Stimulated activated naive CD4-positive, alpha-beta T cell treated with Interleukin-2 at 50 U/mL for 16 hours (primary cell): Measurements from ENCODE around the gene LHPP.

Source experiments
- DNase-seq: peaks from one replicate; lab custom pipeline; 2025; lab: John Stamatoyannopoulos, UW

LHPP gene

DNA sequence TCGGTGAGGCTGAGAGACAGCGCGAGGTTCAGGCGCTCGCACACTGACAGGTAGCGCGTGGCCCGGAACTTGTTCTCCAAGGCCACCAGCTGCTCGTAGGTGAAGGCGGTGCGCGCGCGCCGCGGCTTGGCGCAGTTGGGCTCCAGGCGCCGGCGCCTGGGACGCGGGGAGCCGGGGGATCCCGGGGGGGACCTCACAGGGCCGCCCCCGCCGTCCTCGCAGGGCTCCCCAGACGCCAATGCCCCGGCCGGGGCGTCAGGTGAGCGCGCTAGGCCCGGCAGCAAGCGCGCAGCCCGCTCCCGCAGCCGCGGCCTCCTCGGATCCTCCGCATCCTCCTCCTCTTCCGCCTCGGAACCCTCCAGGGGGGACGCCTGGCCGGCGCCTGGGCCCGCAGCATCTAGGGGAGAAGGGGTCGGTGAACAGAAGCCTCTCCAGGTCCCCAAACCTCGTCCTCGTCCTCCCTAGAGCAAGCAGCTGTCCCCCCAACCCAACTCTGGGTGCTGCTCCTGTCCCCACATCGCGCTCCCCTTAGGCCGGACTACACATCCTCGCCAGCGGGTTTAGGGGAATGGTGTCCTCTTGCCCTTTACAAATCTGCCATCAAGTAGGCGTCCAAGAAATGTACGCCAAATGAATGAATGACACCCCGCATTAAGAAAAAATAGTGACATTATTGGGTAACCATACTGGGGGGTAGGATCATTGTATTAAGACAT is 13.7 kb upstream of the LHPP start:
- DNase-seq: no peak

DNA sequence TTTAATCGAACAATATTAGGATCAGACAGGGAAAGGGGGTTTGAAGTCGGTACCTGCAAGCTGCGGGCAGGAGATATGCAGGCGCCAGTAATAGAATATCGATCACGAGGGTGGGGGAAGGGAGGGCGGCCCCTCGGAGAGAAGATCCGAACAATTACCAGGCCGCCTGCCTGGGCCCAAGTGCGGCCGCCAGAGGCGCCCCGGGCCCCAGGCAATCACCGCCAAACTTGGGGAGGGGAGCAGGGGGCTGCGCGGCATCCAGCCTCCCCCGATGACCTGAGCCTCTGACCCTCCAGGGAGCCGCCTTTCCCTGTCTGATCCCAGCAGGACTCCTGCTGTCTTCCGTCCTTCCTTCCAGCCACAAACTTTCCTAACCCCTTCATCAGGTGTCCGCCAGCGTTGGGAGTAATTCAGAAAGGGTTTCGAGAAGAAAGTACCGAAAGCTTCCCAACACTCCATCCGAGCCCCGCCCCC is 12.9 kb upstream of the LHPP start:
- no peak for DNase-seq

DNA sequence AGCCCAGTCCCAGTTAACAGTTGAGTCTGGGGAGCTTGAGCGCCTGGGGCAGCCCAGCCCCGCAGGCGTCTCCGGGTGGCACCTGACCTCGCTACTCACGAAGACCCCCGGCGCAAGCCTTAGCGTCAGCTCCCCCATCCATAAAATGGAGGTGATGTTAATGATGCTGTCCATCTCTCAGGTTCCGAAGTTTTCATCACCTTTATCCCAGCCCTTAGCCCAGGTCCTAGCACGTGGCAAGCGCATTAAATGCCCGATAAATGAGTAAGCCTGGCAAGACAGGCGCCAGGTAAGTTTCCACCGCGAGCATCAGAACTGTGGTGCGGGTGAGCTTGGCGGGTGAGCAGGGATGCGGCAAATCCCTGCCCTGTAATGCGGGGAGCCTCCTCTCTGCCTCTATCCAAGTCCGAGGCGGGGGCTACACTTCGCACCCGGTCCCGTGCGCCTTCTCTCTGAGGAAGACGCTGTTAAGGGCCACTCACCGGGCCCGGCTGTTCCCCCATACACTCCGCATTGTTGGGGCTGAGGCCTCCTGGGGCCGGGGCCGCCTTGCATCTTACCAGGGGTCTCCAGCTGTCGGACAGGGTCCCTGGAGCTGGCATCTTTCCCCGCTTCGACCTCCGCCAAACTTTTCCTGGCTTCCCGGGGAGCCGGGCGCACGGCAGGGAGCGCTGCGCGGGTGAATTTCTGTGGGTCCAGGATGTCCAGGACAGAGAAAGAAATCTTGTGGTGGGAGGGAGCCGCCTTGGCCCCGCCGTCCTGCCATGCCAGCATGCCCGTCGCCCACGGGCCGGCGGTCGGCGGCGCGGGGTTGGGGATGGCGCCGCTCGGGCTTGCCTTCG is 12.2 kb upstream of the LHPP start:
- DNase-seq: no peak

DNA sequence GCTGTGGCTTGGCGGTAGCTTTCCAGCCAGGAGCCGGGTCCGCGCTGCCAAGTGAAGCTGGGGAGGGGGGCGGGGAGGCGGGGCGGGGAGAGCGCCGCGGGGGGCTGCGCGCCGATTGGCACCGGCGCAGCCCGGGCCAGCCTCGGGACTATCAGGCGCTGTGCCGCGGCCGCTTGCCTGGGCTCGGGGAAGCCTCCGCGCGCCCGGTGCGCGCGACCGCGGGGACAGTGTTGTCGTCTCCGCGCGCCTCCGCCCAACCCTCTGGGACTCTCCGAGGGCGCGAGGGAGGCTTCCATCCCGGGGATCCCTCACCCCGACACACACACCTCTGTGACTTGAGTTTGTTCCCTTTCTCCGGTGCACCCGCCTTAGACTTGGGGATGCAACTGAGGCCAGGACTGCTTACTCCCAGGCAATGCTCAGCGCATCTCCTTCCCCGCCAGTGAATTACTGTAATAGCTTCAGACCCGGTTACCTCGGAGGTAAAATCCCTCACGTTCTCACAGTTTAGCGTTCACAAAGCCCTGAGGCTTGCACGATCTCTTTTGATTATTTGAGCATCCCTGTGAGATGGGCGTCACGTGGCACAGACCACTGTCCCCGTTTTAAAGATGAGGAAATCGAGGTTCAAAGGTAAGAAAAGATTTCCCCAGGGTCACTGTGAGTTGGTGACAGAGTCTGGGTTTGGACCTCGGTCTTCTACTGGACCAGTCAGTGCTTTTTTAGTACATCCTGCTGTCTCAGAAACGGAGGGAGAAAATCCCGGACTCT is 11.4 kb upstream of the LHPP start, which contains the start of gene NKX1-2:
Gene NKX1-2, minus strand, starts transcription at position 24 of the 771 bp plus-strand sequence. CDS start 92 bp downstream, outside the sequence.
- DNase-seq: no peak

DNA sequence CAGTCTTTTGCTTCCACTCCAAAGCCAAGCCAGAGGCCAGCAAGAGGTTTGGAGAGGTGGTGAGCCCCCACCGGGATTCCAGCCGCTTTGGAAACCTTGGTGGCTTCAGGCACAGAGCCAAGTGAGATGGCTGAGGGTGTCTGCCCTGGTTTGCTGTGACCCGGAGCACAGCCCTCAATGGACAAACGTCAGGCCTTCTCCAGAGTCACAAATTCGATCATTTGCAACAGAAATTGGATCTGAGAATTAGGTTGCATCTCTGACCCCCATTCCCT is 10.9 kb upstream of the LHPP start:
- DNase-seq: no peak

DNA sequence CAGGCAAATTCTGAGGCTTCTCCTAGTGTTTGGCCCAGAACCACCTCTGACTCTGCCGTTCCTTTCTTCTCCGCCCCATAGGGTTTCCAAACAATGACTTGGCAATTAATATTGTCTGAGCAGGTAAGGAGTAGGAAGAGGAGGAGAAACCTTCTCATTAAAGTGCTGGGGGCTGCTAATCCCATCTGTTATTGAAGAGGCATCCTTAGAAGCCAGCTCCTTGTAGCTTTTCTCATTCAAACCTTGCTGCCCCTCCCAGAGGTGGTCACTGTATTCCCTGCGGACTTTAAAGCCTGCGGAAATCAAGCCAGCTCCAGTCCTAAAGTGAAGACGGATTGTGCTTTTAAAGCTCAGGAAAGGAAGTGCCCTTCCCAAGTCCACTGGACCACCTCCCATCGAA is 10.3 kb upstream of the LHPP start:
- no peak for DNase-seq

DNA sequence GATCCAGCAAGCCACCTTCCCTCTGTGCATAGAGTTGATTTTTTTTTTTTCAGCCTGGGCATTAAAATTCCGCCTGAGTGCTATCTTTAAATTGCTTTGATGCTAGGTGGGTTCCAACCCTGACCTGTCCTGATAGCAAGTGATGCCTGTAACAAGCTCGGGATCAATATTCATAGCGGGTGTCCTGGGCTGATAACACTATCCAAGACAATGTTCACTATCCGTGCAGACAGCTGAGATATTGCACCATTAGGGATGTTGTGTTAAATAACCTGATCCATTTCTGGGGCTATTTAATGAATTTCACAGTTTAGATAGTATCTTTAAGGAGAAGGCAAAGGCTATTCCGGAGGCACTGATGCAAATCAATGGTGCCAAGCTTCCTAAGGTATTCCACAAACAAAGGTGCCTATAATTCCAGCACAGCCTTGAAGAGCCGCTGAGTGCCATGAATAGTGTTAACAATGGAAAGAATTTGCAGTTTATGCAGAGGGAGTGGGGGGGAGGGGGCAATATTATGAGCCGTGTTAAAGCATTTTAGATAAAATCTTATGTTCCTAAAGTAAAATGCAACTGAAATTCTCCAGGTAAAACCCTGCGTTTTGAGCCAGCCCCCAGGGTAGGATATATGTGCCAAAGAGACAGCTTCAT is 7.5 kb upstream of the LHPP start:
- DNase-seq: no peak

DNA sequence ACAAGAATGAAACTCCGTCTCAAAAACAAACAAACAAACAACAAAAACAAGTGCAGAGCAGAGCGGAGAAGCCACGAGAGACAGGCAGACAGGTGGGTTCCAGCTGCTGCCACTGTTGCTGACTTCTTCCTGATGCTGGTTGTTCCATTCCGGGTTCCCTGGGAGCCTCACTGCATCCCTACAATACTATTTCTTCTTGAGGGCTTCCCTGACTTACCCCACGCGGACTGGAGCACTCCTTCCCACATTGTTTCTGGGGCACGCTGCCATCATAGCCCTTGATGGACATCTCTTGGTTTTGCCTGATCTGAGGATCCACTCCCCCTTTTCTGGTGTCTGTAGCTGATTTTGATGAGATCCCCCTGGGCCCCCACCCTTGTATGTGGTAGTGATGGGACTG is 6.2 kb upstream of the LHPP start:
- DNase-seq: no peak

DNA sequence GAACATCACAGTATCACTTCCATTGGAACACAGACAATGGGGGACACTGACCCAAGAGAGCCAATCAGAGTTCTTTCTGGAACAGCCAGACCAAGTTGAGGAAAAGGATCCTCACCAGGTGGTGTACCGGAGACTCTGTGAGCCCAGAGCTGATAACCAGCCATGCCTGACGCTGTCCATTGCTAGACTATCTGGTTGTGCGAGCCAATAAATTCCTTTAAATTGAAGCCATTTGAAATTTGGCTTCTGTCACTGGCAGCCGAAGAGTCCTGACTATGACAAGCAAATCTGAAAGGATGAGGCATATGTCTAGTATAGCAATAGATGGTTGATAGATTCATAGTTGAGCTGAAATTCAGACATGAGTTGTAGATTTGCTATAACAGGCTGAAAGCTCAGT is 3.1 kb upstream of the LHPP start:
- no peak for DNase-seq

DNA sequence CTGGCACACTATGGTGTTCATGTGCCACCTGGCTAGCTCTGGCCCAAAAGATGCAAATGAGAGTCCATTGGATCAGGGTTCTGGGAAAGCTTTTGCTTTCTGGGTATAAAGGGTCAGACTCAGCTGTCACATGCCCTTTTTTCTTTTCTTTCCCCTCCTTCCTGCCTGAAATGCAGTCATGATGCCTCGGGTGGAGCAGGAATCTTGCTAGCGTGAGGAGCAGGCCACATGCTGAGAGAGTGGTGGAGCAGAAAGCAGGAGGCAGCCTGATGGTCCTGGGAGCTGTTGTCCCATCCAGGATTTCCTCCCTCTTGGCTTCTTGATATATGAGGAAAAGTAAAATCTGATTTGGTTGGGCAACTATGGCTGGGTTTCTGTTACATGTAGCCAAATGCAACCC is 2.7 kb upstream of the LHPP start:
- no peak for DNase-seq

DNA sequence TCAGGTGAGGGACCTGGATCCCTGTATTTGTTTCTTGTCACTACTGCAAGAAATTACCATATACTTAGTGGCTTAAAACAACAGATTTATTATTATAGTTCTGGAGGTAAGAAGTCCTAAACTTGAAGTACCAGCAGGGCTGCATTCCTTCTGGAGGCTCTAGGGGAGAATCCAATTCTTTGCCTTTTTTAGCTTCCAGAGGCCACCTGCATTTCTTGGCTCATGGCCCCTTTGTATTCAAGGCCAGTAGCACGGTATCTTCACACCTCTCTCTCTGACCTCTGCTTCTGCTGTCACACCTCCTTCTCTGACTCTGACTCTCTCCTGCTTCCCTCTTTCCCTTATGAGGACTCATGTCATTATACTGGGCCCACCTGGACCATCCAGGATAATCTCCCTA is 2.2 kb upstream of the LHPP start:
- no peak for DNase-seq

DNA sequence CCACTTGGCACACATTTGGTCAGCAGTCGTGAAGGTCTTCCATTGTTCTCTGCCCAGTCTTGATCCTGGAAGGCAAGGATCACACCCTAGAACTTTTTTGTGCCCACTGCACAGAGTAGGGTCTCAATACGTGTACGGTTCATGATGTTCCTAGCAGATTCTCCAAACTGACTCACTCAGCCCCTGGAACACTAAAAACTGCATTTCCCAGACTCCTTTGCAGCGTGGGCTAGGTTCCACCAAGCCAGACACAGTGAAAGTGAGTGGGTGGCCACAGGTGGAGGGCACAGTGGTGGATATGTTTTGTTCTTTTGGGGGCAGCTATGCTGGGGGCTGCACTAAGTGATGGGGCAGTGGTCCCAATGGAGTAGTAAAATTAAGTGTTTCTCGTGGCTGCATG is 1.5 kb upstream of the LHPP start:
- DNase-seq: no peak

DNA sequence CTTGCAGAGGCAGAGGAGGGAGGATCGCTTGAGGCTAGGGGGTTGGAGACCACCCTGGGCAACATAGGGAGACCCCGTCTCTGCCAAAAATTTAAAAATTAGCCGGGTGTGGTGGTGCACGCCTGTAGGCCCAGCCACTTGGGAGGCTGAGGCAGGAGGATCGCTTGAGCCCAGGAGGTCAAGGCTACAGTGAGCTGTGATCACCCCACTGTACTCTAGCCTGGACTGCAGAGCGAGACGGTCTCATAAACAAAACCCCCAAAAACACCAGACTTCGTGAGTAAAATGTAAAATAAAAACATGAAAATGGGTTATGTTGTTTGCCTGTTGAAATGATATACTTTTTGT is 699 bp downstream of the LHPP start:
- no peak for DNase-seq

DNA sequence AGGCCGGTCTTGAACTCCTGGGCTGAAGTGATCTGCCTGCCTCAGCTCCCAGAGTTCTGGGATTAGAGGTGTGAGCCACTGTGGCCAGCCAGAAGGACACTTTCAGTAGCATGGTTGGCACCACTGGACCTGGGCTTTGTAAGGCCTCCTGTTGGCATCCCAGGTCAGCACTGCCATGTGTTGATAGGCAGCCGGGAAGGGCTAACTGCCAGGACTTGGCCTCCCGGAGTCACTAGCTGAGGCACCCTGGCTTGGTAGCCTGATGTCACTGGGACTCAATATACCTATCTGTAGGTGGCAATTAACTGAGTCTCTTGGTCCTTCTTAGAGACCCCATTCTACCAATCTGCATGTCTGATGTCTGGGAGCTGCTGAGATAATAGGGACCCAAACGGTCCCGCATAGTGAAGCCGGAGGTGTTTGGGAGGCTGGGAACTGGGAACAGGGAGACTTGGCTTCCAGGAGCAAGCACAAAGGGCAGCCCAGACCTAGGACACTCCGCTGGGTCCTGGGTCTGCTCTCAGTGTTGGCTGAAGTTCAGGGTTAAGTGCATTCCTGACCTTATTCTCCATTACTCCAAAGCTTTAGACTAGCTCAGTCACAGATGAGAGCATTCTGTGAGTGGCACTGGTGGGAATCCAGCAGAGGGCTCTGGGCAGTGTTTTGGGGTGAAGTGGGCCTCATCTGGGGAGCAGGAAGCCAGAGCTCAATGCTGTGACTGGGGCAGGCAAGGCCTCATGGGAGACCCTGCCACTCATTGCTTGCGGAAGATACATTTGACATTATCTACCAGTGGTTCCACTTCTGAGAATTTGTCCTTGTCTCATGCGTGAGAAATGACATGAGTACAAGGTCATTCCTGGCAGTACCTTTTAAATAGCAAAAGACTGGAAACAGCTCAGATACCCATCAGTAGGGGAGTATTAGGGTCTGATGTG is 2.7 kb downstream of the LHPP start:
- no peak for DNase-seq

DNA sequence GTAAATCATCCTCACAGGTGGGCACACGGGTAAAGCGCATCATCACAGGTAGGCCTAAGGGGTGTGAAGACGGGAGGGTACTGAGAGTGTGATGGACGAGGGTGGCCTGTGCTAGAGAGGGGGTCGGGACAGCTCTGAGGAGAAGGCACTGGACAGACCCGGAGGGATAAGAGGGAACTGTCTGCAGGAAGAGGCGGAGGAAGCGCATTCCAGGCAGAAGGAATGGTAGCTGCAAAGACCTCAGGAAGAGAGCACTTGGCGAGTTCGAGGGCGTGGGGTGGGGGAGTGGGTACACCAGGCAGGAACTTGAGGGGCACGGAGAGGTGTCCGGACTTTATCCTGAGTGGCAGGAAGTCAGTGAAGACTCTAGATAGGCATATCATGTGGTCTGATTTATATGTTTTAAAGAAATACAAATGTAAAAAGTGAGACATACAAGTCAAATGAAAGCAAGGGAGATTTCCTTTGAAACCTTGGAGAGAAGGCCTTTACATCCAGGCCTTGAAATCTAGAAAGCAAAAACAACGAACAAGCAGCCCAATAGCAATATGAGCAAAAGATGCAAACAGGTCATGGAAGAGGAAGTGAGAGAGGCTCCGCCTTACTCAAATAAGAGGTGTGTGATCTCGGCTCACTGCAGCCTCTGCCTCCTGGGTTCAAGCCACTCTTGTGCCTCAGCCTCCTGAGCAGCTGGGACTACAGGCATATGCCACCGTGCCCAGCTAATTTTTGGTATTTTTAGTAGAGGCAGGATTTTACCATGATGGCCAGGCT is 3.6 kb downstream of the LHPP start:
- no peak for DNase-seq

DNA sequence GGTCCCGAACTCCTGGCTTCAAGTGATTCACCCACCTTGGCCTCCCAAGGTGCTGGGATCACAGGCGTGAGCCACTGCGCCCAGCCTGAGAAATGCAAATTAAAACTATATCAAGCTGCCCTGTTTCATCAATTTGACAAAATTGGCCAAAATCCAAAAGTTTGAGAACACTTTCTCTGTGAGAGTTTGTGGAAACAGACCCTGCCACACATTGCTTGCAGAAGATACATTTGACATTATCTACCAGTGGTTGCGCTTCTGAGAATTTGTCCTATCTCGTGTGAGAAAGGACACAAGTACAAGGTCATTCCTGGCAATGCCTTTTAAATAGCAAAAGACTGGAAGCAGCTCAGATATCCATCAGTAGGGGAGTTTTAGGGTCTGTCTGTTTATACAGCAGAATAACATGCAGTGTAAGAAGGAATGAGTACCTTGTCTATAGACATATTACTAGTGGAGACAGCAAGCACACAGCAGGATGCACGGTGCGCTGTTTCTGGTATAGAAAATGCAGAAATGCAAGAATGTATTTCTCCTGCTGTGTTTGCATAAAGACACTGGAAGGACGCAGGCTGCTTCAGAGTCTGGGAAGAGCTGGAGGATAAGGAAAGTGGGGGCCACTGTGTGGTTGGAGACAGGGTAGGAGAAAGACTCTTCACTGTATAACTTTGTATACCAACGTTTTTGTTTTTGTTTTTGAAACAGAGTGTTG is 4.3 kb downstream of the LHPP start:
- DNase-seq: no peak

DNA sequence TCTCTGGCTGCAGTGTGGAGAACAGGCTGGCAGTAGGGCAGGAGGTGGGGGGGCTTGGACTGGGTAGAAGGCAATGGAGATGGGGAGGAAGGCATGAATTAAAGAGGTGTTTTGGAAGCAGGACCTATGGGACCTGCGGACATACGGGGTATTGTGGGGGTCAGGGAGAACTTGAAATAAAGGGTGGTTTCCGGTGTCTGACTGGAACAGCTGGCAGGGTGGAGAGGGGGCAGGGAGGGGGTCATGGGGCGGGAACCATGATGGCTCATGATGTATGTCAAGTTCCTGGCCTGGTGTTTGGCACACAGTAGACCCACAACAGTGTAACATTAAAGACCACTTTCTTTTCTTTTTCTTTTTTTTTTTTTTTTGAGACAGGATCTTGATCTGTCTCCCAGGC is 5.5 kb downstream of the LHPP start:
- no peak for DNase-seq

DNA sequence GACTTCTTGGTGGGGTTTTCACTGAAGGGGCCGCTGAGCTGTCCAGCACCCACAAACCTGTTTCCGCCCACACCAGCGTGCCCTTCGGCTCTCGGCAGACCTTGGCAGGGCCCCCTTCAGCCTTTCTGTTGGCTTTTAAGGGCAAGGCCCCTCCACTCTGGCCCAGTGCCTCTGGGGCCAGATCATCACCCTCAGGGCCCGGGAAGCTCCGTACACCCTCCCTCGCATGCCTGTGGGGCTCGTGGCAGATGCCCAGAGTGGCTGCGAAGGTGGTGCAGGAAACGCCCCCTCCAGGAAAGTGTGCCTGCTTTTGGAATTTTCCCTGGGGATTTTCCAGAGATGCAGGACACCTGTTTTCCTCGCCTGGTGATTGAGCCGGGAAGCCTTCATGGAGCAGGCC is 7.0 kb downstream of the LHPP start:
- DNase-seq: no peak

DNA sequence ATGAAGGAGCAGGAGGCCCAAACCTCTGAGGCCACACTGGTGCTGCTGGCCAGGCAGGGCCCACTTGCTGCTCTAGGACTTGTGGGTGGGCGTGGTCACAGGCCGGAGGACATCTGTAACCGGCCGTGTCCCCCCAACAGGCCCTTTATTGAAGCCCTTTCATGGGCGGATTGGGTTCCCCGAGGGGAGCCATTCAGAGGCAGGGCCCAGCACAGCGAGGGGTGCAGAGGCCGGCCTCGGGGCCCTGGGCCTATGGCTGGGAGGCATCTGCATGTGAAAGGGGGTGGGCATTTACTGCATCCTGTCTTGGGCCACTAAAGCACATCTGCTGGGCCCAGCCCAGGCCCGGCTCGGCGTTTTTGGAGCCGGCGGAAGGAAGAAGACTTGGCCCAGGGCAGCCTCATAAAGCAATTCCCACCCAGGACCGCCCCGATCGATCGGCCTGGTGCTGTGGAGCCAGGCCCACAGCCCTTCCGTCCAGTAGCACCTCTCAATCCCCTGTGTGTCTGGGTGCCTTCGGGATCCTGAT is 8.4 kb downstream of the LHPP start:
- DNase-seq: no peak
